RWPE2 (cell line): Measurements from ENCODE around the gene FAM170B.

Experiments used
- ATAC-seq: fragments of 200-7000 bp; cut with Tn5 transposase; 3 replicates; pipeline ENCODE4 v1.9.1; 2021; ENCODE audit warnings: low read depth
- DNase-seq: peaks from one replicate; pipeline ENCODE4 v3.0.0-alpha.2; 2020; ENCODE audit warnings: low spot score
- H3K27ac ChIP-seq: fragments of 450-650 bp; 2 replicates; pipeline ENCODE4 v1.5.1; 2017; ENCODE audit warnings: mild to moderate bottlenecking; ENCODE audit not compliant: poor library complexity, severe bottlenecking
- H3K27me3 ChIP-seq: fragments of 250-450 bp; sonication (Bioruptor Pico); 2 replicates; pipeline ENCODE4 v1.5.1; 2021; ENCODE audit warnings: mild to moderate bottlenecking, moderate library complexity; ENCODE audit not compliant: insufficient read depth, poor library complexity, severe bottlenecking
- H3K36me3 ChIP-seq: fragments of 250-450 bp; sonication (Bioruptor Pico); 2 replicates; pipeline ENCODE4 v1.5.1; 2020; ENCODE audit warnings: low read depth, mild to moderate bottlenecking, moderate library complexity
- H3K4me1 ChIP-seq: fragments of 250-450 bp; sonication (Bioruptor Pico); 2 replicates; pipeline ENCODE4 v1.5.1; 2021; ENCODE audit warnings: mild to moderate bottlenecking, moderate library complexity; ENCODE audit not compliant: insufficient read depth, poor library complexity, severe bottlenecking
- H3K4me3 ChIP-seq: fragments of 250-450 bp; sonication (Bioruptor Pico); 2 replicates; pipeline ENCODE4 v1.5.1; 2021; ENCODE audit warnings: mild to moderate bottlenecking, moderate library complexity; ENCODE audit not compliant: severe bottlenecking
- H3K9me3 ChIP-seq: fragments of 250-450 bp; sonication (Bioruptor Pico); 2 replicates; pipeline ENCODE4 v1.5.1; 2021; ENCODE audit warnings: mild to moderate bottlenecking, moderate library complexity; ENCODE audit not compliant: severe bottlenecking
- CTCF ChIP-seq: fragments of 450-650 bp; IDR thresholded peaks from one replicate; pipeline ENCODE4 v1.5.1; 2017; ENCODE audit warnings: mild to moderate bottlenecking, moderate library complexity; ENCODE audit not compliant: poor library complexity, severe bottlenecking

FAM170B gene

GRCh38 chr10:49113741-49114141 is 20.1 kb downstream of the FAM170B start:
- Histone ChIP-seq H3K36me3 (no peaks in the 10 kb centered on the region), H3K4me1 (no peaks in the 10 kb centered on the region), H3K27me3 (peaks cover 28% of the 10 kb centered on the region), H3K9me3 (no peaks in the 10 kb centered on the region), H3K27ac (no peak overlapping the region), H3K4me3 (no peak overlapping the region)
- no peak for ATAC-seq
- TF ChIP-seq CTCF: no peak
- DNase-seq: no peak

- Histone ChIP-seq H3K4me1 (no peaks in the 10 kb centered on the region), H3K36me3 (no peaks in the 10 kb centered on the region), H3K9me3 (no peaks in the 10 kb centered on the region), H3K27me3 (peaks cover 28% of the 10 kb centered on the region), H3K27ac (no peak overlapping the region), H3K4me3 (no peak overlapping the region)
- no peak for TF ChIP-seq CTCF
- ATAC-seq: no peak
- DNase-seq: no peak
Observed at GRCh38 chr10:49112851-49113250, 21.0 kb downstream of the FAM170B start.

GRCh38 chr10:49112098-49112497 is 21.7 kb downstream of the FAM170B start:
- no peaks in the 10 kb centered on the region for H3K4me1 ChIP-seq
- H3K9me3 ChIP-seq: no peaks in the 10 kb centered on the region
- DNase-seq (no peak), ATAC-seq (no peak)
- TF ChIP-seq CTCF: no peak
- no peaks in the 10 kb centered on the region for H3K36me3 ChIP-seq
- no peak overlapping the region for H3K4me3 ChIP-seq
- H3K27ac ChIP-seq: no peak overlapping the region
- peaks cover 28% of the 10 kb centered on the region for H3K27me3 ChIP-seq

- Histone ChIP-seq H3K36me3 (no peaks in the 10 kb centered on the region), H3K27me3 (peaks cover 23% of the 10 kb centered on the region), H3K9me3 (no peaks in the 10 kb centered on the region), H3K4me1 (no peaks in the 10 kb centered on the region), H3K4me3 (no peak overlapping the region), H3K27ac (no peak overlapping the region)
- DNase-seq (no peak), ATAC-seq (no peak)
- TF ChIP-seq CTCF: no peak
Observed at GRCh38 chr10:49111320-49111698, 22.5 kb downstream of the FAM170B start.

GRCh38 chr10:49110684-49111319 is 23.0 kb downstream of the FAM170B start:
- Histone ChIP-seq H3K27ac (no peak overlapping the region), H3K36me3 (no peaks in the 10 kb centered on the region), H3K9me3 (no peaks in the 10 kb centered on the region), H3K4me3 (no peak overlapping the region), H3K4me1 (no peaks in the 10 kb centered on the region), H3K27me3 (peaks cover 18% of the 10 kb centered on the region)
- TF ChIP-seq CTCF: no peak
- DNase-seq: no peak
- no peak for ATAC-seq
